Upper lobe of right lung (tissue), 1 donor: ENCODE measurements around the gene ZNF846. TPM values are rescaled to one million over a fixed set of nuclear protein-coding genes. Genes with fewer than 3 reads are reported as not detected.

ENCODE experiments used
- ATAC-seq: fragments of 200-7000 bp; cut with Tn5 transposase; one replicate; pipeline ENCODE4 v1.9.1; 2020; ENCODE audit warnings: mild to moderate bottlenecking, moderate library complexity
- DNase-seq: peaks from one replicate; pipeline ENCODE4 v3.0.0-alpha.2; 2020
- H3K27ac ChIP-seq: fragments of 200-600 bp; one replicate; pipeline ENCODE4 v1.8.0; 2022
- H3K27me3 ChIP-seq: fragments of 200-600 bp; one replicate; pipeline ENCODE4 v1.8.0; 2022; ENCODE audit warnings: mild to moderate bottlenecking
- H3K36me3 ChIP-seq: fragments of 200-600 bp; one replicate; pipeline ENCODE4 v1.8.0; 2022
- H3K4me1 ChIP-seq: fragments of 200-600 bp; one replicate; pipeline ENCODE4 v1.8.0; 2022
- H3K4me3 ChIP-seq: fragments of 200-600 bp; one replicate; pipeline ENCODE4 v1.8.0; 2022; ENCODE audit warnings: mild to moderate bottlenecking
- H3K9me3 ChIP-seq: fragments of 200-600 bp; one replicate; pipeline ENCODE4 v1.8.0; 2022
- CTCF ChIP-seq: fragments of 200-600 bp; IDR thresholded peaks from one replicate; pipeline ENCODE4 v1.8.0; 2022; ENCODE audit warnings: antibody characterized with exemption
- intact Hi-C: fragments of 100-400 bp; cut with DNase I; formaldehyde crosslinking; loops from one replicate; pipeline ENCODE4 v1.11.0; 2022
- total RNA-seq: library from RNA; stranded (reverse); fragmentation: NEBNext Ultra II Directional; extraction: Animal tissue kit (Norgen Biotek cat#: 25700); gene quantifications from one replicate; pipeline ENCODE4 v1.2.1, GENCODE V29; 2021
- donor health status: DM: no; HTN: yes; CAD: no; lungs with severe emphysema.

Gene ZNF846
- total RNA-seq, 1 donor from 2014 or later: 10.2 TPM

- H3K9me3 ChIP-seq: no peaks in the 10 kb centered on the region
- no peak for DNase-seq
- no peak overlapping the region for H3K27ac ChIP-seq
- no peaks in the 10 kb centered on the region for H3K4me1 ChIP-seq
- no peaks in the 10 kb centered on the region for H3K36me3 ChIP-seq
- intact Hi-C loops: loop anchor here (10.0 kb wide), 1 partner anchor 177 kb away; the partner anchor contains the start of gene ZNF561
- no peak for ATAC-seq
- TF ChIP-seq CTCF: no peak
- no peaks in the 10 kb centered on the region for H3K27me3 ChIP-seq
- no peak overlapping the region for H3K4me3 ChIP-seq
These were observed 33.4 kb upstream of the ZNF846 start for GRCh38 chr19:9801976-9802375.

GRCh38 chr19:9799162-9799561, 30.6 kb upstream of the ZNF846 start:
- H3K36me3 ChIP-seq: no peaks in the 10 kb centered on the region
- H3K9me3 ChIP-seq: no peaks in the 10 kb centered on the region
- DNase-seq (no peak), ATAC-seq (no peak)
- H3K27me3 ChIP-seq: no peaks in the 10 kb centered on the region
- no peaks in the 10 kb centered on the region for H3K4me1 ChIP-seq
- H3K4me3 ChIP-seq: no peak overlapping the region
- no peak overlapping the region for H3K27ac ChIP-seq
- no peak for TF ChIP-seq CTCF
- intact Hi-C loops: no loop called here

GRCh38 chr19:9797871-9798270, 29.3 kb upstream of the ZNF846 start:
- TF ChIP-seq CTCF: no peak
- ATAC-seq (no peak), DNase-seq (no peak)
- H3K27me3 ChIP-seq: no peaks in the 10 kb centered on the region
- no peaks in the 10 kb centered on the region for H3K4me1 ChIP-seq
- H3K4me3 ChIP-seq: no peak overlapping the region
- H3K36me3 ChIP-seq: no peaks in the 10 kb centered on the region
- H3K27ac ChIP-seq: no peak overlapping the region
- H3K9me3 ChIP-seq: no peaks in the 10 kb centered on the region
- intact Hi-C loops: no loop called here

GRCh38 chr19:9796113-9796773, 27.7 kb upstream of the ZNF846 start:
- Histone ChIP-seq H3K4me3 (no peak overlapping the region), H3K27ac (peak overlapping the region; percentile 66), H3K9me3 (no peaks in the 10 kb centered on the region), H3K27me3 (no peaks in the 10 kb centered on the region), H3K36me3 (no peaks in the 10 kb centered on the region), H3K4me1 (no peaks in the 10 kb centered on the region)
- intact Hi-C loops: no loop called here
- ATAC-seq (peak; percentile 50), DNase-seq (peak; percentile 77)
- peak; percentile 81 for TF ChIP-seq CTCF

GRCh38 chr19:9793071-9793591, 24.6 kb upstream of the ZNF846 start:
- Histone ChIP-seq H3K27me3 (no peaks in the 10 kb centered on the region), H3K27ac (peak overlapping the region; percentile 67), H3K4me3 (peak overlapping the region; percentile 56), H3K9me3 (no peaks in the 10 kb centered on the region), H3K4me1 (peaks cover 5% of the 10 kb centered on the region), H3K36me3 (no peaks in the 10 kb centered on the region)
- intact Hi-C loops: no loop called here
- peak; percentile 86 for DNase-seq
- TF ChIP-seq CTCF: no peak
- peak; percentile 5 for ATAC-seq
